ENCODE measurements around the gene NLN.
"Not testable (repeated sequence)": the region's sequence is repeated elsewhere in the genome, so short reads cannot be mapped to it uniquely, and the experiment has no call there.

NLN gene

DNA sequence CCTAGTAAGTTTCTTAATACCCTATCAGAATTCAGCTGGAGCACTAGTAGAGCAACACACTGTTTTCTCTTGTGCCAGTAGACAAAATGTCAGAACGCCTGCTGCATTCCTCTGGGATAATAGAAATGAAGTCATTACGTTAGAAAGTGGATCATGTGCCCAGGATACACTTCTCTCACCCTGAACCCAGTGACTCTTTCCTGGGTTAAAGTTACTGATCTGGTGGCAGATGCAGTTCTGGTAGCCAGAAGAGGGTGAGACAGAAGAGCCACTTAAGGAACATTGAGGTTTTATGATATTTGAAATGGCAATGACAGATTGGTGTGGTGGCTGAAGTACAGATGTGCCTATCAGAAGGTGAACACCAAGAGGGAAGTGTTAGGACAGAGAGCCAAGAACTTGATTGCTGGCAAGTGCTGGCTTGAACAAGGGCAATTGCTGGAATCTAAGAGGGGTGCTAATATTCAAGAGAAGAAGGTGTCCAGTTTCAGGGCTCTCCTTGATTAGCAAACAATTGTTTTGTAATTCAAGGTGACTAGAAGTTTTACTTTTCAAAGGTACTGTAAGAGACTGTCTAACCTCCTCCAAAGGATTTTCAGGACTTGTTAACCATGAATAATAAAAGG is 110.7 kb downstream of the NLN start:
- DNase-seq (ENCODE audit: low spot score), result no peak

DNA sequence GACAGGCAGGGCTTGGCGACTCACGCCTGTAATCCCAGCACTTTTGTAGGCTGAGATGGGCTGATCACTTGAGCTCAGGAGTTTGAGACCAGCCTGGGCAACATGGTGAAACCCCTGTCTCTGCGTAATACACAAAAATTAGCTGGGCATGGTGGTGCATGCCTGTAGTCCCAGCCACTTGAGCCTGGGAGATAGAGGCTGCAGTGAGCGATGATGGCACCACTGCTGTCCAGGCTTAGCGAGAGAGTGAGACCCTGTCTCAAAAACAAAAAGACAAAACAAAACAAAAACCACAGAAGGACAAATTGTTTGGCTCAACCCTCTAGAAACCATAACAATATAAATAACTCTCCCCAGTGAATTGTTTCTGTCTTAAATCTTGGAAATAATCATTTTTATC is 111.8 kb downstream of the NLN start:
- no peak for DNase-seq (ENCODE audit: low spot score)

DNA sequence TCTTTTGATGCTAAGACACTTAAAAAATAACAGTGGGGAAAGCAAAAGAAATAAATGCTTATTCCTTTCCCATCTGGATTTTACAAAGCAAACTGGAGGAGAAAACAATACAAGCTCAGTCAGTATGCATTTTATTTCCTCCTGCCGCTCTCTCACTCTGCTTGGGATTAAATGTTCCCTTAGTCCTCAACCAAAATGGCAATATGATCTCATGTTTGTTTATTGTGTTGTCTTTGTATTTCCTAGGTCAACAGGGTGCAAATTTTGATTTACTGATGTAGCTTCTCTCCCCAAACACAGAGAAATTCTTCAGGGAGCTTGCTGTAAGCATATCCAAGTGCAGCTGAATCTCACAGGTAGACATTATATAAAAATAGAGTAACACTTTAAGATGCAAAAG is 112.3 kb downstream of the NLN start:
- DNase-seq (ENCODE audit: low spot score), result no peak

DNA sequence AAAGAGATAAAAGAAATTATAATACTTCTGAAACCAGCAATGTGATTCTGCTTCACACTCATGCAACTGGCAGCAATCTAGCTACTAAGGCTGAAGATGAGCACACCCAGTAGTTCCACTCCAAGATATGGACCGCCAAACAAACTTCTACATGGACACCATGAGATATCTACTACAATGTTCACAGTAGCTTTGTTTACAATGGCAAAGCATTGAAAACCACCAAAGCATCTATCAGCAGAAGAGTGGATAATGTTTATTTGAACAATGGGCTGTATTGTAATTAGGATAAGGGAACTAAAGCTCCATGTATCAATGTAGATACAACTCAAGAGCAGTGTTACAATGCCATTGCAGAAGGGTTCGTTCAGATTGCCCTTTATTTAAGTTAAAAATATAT is 113.2 kb downstream of the NLN start:
- DNase-seq (ENCODE audit: low spot score), result no peak

DNA sequence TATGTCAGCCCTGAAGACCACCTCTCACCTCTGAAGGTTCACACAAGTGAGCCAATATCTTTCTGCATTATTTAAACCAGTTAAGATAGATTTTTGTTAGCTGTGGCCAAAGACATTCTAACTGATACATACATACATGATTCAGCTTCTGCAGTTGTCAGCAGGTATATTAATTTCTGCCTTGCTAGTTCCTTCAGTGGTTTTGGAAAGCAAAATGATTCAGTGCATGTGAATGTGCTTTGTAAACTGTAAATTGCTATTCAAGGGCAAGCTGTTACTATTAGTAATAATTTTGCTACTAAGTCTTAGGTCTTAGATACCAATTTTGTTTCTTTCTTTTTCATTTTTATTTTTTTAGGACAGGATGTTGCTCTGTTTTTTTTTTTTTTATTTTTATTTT is 115.1 kb downstream of the NLN start:
- peak; percentile 7 for DNase-seq (ENCODE audit: low spot score)

DNA sequence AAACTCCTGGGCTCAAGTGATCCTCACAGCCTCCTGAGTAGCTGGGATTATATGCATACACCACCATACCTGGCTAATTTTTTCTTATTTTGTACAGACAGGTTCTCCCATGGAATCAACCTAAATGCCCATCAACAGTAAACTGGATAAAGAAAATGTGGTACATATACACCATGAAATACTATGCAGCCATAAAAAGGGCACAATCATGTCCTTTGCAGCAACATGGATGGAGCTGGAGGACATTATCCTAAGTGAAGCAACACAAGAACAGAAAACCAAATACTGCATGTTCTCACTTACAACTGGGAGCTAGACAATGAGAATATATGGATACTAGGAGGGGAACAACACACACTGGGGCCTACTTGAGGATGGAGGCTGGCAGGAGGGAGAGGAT is 117.2 kb downstream of the NLN start:
- not testable (repeated sequence) for DNase-seq (ENCODE audit: low spot score)

DNA sequence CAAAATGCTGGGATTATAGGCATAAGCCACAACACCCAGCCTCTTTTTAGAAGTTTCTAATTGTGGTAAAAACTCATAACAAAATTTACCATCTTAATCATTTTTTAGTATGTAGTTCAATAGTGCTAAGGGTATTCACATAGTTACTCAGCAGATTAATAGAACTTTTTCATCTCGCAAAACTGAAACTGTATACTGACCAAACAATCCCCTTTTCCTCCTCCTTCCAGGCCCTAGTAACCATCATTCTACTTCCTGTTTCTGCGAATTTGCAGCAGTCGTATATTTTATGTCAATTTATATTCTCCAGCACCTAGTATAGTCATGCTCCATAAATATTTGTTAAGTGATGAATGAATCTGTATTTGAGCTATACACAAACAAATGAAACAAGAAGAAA is 118.1 kb downstream of the NLN start:
- no peak for DNase-seq (ENCODE audit: low spot score)

DNA sequence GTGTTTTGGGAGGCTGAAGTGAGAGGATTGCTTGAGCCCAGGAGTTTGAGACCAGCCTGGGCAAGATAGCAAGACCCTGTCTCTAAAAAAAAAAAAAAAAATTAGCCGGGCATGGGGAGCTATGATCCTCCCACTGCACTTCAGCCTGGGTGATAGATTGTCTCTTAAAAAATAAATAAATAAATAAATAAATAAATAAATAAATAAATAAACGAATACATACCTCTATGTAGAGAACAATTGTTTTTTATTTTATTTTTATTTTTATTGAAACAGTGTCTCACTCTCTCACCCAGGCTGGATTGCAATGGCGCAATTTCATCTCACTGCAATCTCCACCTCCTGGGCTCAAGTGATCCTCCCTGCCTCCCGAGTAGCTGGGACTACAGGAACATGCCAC is 122.8 kb downstream of the NLN start:
- not testable (repeated sequence) for DNase-seq (ENCODE audit: low spot score)

DNA sequence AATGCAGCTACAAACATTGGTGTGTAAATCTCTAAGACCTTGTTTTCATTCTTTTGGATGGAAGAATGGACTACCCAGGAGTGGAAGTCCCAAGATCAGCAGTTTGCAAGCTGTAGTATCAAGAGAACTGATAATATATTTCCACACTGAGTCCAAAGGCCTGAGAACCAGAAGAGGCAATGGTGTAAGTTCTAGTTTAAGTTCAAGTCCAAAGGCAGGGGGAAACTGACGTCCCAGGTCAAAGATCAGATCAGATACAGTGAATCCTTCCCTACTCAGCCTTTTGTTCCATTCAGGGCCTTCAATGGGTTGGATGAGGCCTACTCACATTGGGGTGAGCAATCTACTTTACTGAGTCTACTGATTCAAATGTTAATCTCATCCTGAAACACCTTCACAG is 124.1 kb downstream of the NLN start:
- DNase-seq (ENCODE audit: low spot score), result no peak

DNA sequence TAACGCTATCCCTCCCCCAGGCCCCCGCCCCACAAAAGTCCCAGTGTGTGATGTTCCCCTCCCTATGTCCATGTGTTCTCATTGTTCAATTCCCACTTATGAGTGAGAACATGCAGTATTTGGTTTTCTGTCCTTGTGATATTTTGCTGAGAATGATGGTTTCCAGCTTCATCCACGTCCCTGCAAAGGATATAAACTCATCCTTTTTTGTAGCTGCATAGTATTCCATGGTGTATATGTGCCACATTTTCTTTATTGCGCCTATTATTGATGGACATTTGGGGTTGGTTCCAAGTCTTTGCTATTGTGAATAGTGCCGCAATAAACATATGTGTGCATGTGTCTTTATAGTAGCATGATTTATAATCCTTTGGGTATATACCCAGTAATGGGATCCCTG is 125.0 kb downstream of the NLN start:
- DNase-seq (ENCODE audit: low spot score), result not testable (repeated sequence)

DNA sequence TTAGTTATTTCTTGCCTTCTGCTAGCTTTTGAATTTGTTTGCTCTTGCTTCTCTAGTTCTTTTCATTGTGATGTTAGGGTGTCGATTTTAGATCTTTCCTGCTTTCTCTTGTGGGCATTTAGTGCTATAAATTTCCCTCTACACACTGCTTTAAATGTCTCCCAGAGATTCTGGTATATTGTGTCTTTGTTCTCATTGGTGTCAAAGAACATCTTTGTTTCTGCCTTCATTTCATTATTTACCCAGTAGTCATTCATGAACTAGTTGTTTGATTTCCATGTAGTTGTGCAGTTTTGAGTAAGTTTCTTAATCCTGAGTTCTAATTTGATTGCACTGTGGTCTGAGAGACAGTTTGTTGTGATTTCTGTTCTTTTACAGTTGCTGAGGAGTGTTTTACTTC is 127.9 kb downstream of the NLN start:
- not testable (repeated sequence) for DNase-seq (ENCODE audit: low spot score)

DNA sequence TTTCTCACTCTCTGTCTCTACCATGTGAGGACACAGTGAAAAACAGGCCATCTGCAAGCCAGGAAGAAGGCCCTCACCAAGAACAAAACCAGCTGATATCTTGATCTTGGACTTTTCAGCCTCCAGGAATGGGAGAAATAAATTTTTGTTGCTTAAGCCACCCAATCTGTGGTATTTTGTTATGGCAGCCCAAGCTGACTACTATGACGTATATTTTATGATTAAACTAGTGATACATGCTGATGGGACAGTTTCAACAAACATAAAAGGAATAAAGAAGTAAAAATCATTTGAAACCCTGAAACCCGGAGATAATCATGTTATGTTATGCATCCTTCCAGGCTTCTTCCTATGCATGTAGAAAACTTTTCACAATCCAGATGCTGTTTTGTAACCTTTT is 132.9 kb downstream of the NLN start:
- no peak for DNase-seq (ENCODE audit: low spot score)

DNA sequence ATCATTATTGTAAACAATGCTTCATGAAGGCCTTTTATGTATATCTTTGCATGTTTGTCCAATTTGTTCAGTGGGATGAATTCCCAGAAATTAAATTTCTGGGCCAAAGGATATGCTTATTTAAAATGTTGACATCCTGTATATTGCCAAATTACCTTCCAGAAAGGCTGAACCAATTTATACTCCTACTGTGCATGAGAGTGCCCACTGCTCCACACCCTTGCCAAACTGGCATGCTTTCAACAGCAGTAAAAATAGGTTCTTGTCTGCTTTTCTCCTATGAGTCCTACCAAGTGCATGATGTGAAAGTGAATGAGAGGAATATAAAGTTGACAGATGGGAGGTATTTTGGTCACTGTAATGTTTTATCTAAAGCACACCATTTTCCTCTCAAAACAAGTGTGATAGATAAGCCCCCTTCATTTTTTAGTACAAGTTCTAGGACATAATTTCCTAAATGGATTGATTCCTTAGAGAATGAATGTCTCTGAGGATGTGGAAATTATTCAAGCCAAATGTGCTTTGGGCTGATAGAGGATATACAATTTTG is 133.8 kb downstream of the NLN start:
- no peak for DNase-seq (ENCODE audit: low spot score)

DNA sequence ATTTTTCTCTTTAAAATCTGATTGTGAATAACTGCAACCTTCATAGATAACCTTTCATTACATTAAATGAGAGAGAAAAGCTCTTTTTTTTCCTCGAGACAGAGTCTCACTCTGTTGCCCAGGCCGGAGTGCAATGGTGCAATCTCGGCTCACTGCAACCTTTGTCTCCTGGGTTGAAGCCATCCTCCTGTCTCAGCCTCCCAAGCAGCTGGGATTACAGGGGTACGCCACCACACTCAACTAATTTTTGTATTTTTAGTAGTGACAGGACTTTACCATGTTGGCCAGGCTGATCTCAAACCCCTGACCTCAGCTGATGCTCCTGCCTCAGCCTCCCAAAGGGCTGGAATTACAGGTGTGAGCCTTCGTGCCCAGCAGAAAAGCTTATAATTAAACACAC is 134.5 kb downstream of the NLN start:
- DNase-seq (ENCODE audit: low spot score), result no peak

DNA sequence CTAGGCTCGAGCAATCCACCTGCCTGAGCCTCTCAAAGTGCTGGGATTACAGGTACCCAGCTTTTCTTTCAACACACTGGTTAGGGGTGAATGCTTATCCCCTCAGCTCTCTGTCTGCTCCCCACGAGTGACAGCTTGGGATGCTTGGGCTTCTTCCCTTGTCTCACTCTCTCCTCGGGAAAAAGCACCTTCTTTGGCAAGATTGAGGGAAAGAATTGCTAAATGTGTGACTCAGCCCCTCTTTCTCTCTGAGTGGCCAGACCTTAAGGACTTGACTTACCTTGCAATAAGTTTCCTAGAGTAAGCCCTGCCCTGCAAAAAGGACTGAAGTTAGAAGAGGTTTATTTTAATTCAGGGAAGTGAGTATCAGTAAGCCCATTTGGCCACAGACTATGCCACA is 136.3 kb downstream of the NLN start:
- no peak for DNase-seq (ENCODE audit: low spot score)

DNA sequence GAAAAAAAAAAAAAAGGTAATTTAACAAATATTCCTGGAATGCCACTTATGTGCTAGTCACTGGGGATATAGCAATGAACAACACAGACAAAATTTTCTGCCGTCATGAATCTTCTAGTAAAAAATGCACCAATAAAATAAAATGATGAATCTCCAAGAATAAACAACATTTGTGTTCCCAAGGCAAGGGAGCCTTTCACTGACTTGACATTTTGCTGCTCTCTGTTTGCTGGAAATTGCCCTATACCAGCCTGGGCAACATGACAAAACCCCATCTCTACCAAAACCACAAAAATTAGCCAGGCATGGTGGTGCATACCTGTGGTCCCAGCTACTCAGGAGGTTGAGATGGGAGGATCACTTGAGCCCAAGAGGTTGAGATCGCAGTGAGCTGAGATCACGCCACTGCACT is 139.8 kb downstream of the NLN start:
- DNase-seq (ENCODE audit: low spot score), result peak; percentile 43

DNA sequence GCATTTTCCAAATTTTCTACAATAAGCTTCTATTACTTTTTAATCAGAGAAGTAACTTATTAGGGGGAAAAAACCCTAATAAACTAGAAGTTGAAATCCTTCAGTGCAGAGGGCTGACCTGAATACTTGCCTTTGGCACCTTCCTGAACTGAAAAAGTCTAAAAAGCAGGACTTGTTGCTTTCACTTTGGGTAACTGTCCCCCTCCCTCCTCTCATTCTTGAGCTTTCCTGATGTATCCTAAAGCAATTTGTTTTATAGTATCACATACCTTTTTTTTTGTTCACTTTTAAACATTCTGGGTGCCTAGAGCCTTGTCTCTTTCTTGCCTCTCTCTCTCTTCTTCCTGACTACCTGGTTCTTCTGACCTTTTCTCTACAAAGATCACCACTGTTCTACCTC is 140.4 kb downstream of the NLN start:
- no peak for DNase-seq (ENCODE audit: low spot score)

DNA sequence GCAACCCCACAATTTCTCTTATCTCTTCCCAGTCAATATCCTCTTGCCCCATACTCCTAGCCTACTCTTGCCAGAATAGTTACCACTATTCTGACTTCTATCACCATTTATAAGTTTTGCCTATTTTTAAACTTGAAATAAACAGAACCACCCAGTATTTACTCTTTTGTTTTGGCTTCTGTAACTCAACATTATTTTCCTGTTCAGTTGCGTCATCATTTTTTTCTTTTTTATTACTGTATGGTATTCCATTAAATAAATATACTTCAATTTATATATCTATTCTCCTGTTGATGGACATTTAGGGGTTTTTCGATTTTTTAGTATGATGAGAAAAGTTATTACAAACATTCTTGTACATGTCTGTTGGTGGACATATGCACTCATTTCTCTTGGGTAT is 141.7 kb downstream of the NLN start:
- no peak for DNase-seq (ENCODE audit: low spot score)

DNA sequence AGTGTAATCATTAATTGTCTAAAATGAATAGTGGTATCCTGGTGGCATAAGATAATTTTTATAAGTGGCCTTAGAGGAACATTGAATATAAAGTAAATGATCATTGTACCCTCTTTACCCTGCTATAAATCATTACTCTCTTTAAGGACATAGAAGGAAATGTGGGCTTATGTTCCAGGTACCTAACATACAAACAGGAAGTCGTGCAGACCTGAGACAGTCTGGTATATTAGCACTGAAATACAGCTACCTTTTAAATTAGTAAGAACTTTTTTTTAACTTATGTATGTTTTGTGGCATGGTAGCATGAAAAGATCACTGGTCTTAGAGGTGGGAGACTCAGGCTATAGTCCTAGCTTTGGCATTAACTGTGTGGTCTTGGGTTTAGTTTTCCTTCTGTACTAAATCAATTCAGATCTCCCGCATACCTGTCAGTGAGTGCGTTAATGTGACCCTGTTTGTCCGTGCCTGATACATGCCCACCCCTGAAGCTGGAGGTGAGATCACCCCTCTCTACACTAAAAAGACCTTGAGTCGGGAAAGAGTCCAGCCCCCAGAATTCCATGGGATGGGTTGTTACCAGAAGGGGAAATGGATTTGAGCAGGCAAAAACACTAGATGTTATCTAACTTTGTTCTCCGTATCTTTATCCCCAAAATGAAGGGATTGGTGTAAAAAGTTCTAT is 145.0 kb downstream of the NLN start:
- no peak for DNase-seq (ENCODE audit: low spot score)

DNA sequence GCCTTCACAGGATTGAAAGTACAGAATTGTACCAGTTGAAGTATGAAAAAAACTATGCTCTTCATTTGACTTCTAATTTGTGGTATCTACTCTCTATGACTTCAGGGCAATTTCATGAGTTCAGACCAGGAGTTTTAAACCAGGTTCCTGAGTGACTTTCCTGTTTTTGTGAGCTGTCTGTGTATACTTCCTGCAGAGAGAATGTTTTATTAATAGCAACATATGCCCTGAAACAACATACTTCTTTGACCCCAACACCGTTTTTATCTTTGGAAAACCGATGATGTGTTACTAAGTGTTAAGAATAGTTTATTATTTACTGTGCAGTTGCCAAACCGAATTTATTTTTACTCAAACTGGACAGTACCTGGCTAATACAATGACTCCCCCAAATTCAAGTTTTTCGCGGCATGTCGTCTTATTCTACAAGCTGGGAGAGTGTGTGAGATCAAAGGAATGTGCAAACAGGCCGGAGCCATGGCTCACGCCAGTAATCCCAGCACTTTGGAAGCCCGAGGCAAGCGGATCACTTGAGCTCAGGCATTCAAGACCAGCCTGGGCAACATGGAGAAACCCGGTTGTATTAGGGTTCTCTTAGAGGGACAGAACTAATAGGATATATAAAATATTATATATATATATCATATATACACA is 145.7 kb downstream of the NLN start:
- DNase-seq (ENCODE audit: low spot score), result no peak

DNA sequence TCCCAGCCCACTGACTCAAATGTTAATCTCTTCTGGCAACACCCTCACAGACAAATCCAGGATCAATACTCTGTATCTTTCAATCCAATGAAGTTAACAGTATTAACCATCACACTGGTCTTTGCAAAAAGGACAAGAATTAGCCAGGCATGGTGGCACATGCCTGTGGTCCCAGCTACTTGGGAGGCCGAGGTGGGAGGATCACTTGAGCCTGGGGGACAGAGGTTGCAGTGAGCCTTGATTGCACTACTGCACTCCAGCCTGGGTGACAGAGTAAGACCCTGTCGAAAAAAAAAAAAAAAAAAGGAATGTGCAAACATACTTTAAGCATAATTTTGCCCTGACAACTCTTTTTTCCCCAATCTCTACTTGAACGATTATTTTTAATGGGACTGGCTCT is 146.5 kb downstream of the NLN start:
- no peak for DNase-seq (ENCODE audit: low spot score)

DNA sequence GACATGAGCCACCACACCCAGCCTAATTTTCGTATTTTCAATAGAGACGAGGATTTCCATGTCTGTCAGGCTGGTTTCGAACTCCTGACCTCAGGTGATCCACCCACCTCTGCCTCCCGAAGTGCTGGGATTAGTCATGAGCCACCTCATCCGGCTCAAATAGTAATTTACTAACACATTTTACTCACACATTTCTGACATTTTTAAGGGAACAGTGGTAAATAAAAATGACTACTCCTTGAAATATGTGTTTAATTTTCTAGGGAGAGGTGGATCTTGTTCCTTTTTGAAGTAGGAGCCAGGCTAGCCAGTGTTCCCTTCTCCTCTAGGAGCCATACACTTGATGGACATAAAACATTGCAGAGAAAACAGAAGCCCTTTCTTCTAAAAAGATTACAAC is 149.2 kb downstream of the NLN start:
- peak; percentile 92 for DNase-seq (ENCODE audit: low spot score)

DNA sequence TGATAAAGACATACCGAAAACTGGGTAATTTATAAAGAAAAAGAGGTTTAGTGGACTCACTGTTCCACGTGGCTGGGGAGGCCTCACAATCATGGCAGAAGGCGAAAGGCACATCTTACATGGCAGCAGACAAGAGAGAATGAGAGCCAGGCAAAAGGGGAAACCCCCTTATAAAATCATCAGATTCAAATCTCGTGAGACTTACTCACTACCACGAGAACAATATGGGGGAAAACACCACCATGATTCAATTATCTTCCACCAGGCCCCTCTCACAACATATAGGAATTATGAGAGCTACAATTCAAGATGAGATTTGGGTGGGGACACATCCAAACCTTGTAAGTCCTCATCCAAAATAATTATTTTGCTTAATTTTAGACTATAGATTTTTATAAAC is 149.8 kb downstream of the NLN start:
- DNase-seq (ENCODE audit: low spot score), result not testable (repeated sequence)

All from RKO (cell line).